Activated gamma-delta T cell treated with anti-CD3 and anti-CD28 coated beads, Interleukin-2, amount 50 U/mL, for 16 hours (primary cell): Measurements from ENCODE around the gene PPFIBP2.

ENCODE experiments used
- DNase-seq: peaks from one replicate; pipeline ENCODE4 v3.0.0-alpha.2; 2020; ENCODE audit warnings: low read depth

Gene PPFIBP2

DNA sequence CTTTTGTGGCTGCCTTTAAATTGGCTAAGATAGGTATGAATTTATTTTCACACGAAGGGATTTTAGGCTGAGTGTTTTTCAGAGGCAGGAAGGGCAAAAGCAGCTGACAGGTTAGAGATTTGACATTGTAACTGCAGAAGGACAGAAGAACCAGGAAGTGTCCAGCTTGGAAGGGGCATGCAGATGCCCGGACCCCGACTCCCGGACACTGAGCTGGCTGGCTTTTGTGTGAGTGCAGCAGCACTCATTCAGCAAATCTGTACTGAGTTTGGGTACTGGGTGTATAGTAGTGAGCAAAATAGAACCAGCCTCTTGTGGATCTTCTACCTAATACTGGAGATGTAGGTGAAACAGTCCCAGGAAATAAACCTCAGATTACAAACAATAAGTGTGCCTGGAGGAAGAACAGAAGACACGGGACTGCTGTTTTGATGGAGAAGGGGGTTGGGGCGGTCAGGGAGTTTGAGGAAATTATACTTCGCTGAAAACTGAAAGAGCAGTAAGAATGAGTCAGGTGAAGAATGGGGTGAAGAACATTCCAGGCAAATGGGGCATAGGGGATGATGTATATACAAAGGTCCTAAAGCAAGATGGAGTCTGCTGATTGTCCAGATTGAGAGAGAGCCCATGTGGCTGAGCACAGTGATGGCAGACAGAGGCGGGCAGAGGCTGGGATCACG, 64.6 kb downstream of the PPFIBP2 start:
- DNase-seq = no peak

DNA sequence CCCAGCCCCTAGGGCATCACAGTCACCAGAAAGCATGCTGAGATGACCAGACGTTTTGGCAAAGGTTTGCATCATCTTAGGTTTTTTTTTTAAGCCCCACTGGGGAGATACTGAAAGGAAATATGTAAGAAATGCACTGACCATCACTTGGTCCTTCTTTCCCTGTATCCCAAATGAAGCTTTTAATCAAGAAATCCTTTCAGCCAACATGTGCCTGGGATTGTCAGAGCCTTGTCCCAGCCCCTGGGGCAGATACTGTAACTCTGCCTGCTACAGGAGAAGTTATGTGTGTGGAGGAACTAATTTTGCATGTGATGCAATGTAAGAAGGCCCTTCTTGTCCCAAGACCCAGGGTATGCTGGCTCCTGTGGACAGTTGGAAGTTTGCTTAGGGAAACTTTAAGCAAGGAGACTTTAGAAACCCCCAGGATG, 65.6 kb downstream of the PPFIBP2 start:
- DNase-seq = no peak

DNA sequence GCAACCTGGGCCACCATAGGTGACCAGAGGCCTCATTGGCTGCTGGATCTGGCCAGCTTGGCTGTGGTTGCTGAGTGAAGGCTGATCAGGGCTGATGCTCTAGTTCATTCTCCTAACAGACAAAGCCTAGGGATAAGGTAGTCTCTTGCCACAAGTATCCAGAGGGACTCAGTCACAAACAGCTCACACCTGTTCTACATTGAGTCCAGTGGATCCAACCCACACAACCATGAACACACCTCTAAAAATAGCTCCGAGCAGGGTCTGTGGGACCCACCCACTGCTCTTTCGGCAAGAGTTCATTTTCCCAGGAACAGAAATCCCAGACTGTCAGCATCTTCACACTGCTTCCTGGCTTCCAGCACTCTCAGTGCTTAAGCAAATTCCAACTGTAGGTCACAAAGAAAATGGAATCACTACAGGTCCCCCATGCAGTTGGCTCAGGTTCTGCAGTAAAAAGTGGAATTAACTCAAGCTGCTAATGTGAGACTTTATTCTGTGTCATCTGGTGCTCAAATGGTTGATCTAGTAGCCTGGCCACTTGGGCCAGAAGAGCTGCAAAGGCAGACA, 67.3 kb downstream of the PPFIBP2 start:
- no peak for DNase-seq

DNA sequence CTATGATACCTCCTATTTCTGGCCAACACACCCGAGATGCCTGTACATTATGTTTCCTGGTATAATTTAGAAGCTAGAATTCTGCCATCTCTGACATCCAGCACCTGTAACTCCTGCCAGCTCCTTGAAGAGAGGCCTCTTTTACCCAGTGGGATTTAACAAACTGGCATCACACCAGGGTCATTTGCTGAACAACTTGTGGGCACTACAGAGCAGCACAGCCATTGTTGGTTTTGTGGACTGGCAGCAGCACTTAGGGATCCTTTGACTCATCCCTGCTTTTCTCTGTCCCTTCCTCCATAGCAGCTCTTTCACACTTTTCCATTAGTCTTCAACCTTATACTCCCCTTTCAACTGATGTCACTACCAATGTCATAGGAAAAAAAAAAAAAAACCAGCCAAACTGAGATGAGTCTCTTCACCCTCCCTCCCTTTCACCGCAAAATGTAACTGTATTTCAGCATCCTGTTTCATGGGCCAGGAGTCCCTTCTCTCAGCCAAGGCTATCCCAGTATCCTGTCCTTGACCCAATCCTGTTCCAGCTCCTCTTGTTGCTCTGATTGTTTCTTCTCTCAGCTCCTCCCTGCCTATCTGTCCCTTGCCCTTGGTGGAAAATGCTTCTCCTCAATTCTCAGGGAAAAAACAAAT, 68.7 kb downstream of the PPFIBP2 start:
- DNase-seq = no peak

DNA sequence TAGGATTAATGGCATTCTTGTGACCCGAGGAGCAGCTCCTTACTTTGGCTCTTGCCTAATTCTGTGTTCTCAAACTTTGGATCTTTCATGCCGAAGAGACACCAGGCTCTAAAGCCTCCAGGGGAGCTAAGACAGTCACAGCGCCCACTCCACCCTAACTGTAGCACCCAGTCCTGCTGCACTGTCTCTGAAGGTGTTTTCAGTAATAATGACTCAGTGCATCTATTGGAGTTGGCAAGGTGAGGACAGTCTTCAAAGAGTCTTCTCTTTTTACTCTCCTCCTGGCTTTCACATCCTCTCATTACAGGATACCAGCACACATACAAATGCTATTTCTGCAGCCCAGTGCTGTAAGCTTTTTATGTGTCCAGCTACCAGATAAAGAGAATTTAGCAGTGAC, 69.4 kb downstream of the PPFIBP2 start:
- DNase-seq = no peak

DNA sequence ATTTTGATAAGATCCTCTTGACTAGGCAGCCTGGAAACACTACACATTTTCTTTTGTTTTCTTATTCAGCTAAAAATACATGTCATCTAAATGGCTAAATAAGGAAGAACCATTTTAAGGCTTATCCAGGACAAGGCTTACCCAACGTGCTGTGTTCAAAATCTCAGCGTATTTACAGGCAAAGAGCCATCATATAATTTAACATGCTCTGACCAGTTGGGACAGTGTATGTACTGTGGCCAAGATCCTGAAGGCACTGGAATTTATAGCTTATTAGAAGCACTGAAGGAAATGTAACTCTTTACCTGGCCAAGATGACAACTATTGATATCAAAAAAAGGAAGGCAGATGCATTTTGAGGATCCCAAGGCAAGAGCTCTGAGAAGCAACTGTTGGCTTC, 71.1 kb downstream of the PPFIBP2 start:
- no peak for DNase-seq

DNA sequence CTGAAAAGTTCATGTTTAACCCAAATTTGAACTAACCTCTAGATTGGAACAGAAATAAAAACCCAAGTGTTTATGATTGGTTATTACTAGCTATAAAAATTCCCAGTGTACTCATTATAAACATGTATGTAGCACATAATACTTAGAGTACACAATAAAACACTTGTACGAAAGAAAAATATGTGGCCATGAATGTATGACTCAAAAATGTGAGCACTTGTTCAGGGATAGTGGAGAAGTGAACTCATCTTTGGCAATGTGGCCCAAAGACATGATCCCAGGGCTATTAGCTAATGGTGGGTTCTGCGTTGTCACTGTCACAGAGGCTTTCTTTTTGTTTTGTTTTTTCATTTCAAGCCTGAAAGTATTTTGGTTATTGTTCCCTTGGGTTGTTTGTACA, 72.0 kb downstream of the PPFIBP2 start:
- DNase-seq = no peak

DNA sequence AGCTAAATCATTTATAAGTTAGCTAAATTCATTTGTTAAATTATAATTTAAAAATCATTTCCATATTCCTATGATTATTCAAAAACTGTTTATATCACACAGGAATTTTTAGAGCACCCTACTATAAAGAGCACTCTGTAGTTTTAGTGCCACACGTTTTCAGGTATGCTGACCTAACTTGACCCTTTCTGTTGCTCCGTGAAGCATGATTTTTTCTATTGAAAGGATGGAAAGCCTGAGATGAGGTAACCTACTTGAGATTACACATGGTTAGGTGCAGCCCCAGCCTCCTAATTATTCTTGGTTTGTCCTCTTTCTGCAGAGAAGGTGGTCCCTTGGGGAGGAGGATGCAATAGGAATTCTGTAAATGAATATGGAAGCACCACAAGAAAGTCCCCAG, 72.6 kb downstream of the PPFIBP2 start:
- no peak for DNase-seq

DNA sequence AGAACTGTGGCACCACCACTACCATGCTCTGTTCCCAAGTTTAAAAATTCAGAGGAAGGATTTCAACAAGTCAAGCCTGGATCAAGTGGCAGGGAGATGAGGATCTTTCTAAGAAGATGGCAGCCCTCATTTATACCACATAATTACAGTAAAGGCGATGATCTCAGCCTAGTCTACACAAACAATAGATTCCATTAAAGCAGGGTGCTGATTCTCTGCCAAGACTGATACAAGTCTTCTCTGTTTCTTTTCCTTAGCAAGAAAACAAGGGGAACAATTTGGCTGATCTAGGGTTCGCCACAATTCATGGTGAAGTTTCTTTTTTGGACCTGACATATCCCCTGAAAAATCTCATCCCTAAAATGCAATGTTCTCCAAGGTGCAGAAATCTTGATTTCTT, 73.9 kb downstream of the PPFIBP2 start:
- DNase-seq = no peak

DNA sequence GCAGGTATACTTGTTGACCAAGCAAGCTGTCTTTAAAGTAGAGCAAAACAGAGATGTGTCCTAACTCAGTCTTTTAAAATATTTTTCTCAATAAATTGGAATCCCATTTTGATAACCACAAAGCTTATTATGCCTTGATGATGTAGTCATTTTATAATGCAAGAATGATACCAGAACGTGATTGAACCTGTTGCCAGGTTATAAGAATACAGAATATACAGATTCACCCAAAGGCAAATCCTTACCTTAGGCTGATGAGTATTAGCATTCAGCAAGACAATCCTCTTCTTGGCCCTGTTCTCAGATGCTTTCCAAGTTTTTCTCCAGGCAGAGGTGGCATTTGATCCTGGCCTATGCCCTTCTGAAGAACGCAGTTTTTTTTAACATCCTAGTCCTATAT, 76.1 kb downstream of the PPFIBP2 start:
- no peak for DNase-seq

DNA sequence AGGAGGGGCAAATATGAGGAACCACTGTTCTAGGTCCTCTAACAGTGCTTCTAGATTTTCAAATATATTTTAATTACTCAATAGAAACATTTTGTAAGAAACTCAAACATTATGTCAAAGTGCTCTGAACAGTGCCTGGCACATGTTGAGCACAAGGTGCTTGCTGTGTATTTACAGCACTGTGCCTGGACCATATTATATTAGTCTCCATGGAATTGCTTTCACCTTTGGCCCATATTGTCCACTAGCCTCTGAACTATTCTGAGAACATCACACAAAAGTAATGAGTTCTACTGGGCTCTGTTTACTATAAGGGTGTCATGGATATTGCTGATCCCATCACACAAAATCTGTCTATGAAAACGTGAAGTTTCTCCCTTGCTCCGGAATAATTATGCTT, 76.7 kb downstream of the PPFIBP2 start:
- no peak for DNase-seq

DNA sequence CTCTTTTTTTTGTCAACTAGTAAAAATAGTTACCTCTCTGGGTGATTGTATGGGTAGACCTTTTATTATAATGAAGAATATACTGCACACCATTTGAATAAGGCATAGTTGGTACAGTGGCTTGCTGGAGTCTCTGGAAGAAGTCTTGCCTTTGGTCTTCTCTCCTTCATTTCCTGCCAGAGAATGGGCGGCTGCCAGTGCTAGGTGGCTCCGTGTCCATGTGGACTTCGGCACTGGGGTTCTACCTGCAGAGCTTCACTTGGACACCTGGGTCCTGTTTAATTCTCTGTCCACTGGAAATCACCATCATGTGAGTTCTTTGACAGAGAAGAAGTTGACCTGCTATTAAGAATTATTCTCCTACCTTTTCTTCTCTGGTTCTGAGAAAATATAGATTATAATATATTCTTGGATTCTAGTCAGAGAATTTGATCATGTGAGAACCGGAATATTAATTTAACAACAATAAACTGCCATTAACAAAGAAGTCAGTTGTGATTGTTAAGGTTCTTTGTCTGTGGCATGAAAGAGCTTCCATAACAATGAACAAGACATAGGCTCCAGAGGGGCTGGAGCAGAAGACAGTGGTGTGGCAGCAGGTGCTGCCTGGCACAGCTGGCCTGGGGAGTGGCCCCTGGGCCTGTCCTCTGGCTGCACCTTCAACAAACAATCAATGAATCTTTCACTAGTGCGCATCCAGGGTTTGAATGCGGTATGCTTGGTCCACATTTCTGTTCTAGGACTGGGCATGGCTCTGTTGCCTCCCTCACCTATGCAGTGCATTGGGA, 77.5 kb downstream of the PPFIBP2 start:
- DNase-seq = no peak

DNA sequence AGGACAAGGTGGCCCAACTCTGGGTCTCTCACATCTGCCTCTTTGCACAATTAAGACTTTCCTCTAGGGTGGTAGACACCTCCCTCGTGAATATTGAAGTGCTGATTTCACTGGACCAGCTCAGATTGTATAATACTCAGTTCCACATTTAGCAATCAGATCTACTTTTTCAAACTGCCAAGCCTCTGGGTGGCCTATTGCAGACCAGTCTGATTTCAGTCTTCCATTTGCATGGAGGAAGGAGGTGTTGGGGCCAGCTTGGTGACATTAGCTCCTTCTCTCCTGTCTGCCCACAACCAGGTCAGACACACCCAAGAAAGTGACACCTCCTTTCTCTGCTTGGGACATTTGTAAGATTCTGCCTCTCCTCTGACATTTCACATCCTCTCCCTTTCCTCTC, 78.2 kb downstream of the PPFIBP2 start:
- DNase-seq = no peak

DNA sequence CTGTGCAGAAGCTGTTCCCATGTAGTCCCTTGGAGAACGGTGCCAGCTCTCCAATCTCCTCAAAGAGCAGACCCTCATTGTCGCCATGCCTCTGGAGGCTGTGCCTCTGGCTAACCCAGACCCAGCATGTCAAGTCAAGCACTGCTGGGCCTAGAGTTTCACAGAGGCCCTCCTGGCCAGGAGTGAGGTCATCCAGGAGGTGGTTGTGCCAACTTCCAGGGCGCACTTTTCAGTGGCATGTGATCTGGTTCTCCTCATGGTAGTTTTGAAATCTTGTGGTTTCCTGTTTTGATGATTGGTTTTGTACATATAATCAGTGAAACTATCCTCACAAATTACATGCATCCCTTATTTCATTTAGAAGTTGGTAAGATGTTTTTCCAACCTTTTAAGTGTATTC, 78.9 kb downstream of the PPFIBP2 start:
- DNase-seq = no peak

DNA sequence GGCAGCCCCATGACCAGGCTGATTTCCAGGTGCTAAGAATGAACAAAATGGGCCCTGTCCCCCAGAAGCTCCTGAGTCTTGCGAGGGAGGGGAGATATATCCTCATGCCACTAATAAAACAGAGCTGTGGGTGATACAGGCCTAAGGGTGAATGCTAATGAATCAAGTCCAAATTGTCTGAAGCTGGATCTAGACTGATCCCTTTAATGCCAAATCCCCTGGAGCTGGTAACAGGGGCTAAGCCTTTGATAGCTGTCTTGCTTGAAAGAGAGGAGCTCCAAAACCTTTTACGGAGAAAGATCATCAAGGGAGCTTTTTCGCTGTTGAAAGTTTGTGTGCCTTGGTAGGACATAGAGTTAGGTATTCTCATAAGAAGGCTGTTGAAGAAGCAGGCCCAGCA, 79.7 kb downstream of the PPFIBP2 start:
- DNase-seq = no peak

DNA sequence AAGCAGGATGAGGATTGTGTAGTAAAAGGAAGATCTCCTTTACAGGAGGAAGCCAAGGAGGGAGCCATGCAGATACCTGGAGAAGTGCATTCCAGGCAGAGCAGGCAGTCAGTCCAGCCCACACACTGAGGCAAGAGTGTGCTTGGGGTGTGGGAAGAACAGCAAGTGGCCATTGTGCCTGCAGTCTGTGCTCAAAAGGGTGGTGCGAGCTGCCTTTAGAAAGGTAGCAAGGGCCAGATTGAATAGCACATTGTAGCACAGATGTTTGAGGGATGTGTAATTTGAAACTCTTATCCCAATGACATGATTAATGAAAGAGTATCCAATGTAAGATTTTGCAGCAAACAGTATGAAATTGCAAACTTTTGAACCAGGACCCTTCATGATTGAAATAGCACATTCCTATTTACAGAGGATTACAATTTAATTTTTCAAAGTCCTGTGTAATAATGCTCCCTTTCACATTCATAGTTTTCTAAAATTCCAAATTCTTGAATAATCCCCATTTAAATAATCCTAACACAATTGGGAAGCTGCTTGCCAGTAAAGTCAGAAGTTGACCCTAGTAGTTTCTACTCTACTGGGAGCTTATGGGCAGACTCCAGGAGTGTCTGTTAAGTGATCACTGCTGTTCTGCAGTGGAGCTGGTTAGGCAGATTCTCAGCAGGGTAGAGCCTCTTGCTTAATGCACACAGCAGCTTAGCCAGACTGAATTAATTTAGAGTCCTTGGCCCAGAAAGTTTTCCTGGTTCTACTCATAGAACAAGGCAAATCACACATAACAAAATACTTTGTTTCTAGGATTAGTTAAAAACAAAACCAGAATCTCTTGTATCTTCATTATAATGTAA, 81.4 kb downstream of the PPFIBP2 start:
- no peak for DNase-seq

DNA sequence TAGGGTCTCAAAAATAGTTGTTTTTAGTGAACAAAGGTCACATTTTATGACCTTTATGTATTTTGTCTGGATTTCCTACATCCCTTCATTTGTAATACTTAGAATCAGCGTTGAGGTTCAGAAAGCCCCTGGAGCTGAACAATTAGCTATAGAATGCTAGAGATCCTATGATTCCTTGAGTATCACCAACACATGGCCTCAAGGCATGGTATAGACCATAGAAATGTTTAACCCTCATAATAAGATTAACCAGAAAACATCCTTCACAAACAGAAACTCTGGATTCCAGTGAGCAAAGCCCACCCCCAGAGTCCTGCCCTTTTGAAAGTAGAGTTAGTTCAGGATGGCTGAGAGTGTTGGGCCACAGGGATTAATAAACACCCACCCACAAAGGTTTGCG, 82.2 kb downstream of the PPFIBP2 start:
- no peak for DNase-seq

DNA sequence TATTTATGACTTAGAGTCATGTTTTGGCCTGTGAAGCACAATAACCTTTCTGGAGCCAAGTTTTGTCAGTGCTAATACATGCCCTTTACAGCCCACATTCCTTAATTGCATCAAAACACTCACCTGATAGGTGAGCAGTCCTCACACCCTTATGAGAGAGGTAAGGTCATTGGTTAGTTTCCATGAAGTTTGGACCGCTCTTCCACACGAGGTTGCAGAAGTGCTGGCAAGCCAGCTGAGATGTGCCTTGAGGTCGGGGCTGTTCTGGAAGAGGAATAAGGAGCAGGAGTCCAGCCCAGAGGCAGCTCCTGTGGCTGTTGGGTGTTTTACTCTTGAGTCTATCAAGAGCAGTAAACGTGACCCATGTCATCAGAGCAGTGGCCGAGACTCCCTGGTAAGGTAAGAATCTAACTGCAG, 83.2 kb downstream of the PPFIBP2 start:
- DNase-seq = no peak

DNA sequence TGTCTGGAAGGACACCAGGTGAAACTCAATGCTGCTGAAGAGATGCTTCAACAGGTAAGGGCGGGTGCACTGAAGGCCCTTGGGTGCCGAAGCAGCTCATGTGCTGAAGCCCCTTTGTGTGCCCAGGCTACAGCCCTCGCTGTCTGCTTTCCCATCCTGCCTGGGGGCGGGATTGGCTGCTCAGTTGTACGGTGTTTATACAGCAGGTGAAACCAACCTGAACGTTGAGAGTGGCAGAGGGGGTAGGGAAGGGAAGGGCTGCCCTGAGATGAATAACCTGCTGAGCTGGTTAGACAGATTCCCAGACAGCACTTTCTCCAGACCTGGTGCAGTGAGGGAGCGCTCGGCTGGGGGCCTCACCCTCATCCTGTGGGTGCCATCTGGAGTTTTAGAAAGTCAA, 83.8 kb downstream of the PPFIBP2 start:
- DNase-seq = no peak

DNA sequence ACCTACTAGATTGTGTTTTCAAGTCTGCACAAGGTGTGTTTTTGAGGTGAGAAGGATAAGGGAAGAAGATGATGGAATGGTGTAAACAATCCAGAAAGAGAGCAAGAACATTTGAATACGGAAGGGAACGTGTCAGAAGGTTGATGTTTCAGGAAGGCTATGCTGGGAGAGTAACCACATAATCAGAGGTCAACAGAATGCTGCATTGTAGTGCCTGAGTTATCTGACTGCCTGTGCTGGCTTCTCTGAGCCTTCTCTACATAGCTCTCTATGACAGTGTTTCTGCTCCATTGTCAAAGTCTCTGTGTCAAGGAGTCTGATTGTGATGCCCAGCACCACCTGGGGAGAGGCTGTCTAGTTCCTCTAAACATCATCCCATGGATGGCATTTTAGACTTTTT, 85.4 kb downstream of the PPFIBP2 start:
- DNase-seq = no peak

DNA sequence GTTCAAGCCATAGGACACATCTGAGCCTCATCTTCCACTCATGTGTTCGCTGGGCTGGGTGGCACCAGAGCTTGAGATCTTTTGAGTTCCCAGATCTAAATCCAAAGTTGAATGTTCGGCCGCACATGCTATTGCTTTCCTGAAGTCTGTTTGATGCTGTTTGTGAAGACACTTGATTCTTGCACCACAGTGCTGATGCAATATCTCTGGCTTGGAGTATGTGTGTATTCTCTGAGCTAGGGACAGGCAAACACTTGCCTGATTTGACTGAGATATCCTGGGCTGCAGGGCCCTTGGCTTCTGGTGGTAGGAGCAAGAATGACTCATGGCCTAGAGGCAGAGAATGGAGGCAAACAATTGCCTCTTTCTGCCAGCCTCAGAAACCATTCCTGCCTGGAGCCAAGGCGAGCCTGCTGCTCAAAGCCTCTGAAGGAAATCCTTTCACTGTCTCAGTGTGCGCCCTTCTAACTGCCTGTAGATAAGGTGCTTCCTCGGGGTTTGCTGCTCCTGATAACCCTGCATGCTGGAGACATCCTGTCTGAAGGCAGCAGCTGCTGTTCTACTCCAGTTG, 86.5 kb downstream of the PPFIBP2 start:
- DNase-seq = no peak
